IMR-90 (cell line): ENCODE measurements around the gene FRY. TPM values are rescaled to one million over a fixed set of nuclear protein-coding genes. Genes with fewer than 3 reads are reported as not detected.

Experiments used
- ATAC-seq: fragments of 200-7000 bp; cut with Tn5 transposase; 2 replicates; pipeline ENCODE4 v1.9.1; 2020; ENCODE audit warnings: low read depth, mild to moderate bottlenecking, moderate library complexity
- BruUV-seq: library from RNA; stranded (reverse); fragments of 400-500 nt; replicated peaks from 2 replicates; lab custom pipeline; 2021; lab: Mats Ljungman, UMichigan
- CTCF ChIA-PET: fragments of 300-600 bp; formaldehyde crosslinking; extraction: SDS; loops from one replicate; lab custom pipeline; 2021; ENCODE audit warnings: antibody characterized with exemption; lab: Yijun Ruan, JAX
- POLR2A ChIA-PET: fragments of 300-600 bp; sonication (Branson Sonifier 250); formaldehyde crosslinking; loops from one replicate; lab custom pipeline; 2022; ENCODE audit warnings: antibody characterized with exemption; ENCODE audit not compliant: unreplicated experiment; lab: Charles Lee
- DNase-seq: peaks from one replicate; pipeline ENCODE4 v3.0.0; 2013
- H2AFZ ChIP-seq: replicated peaks from 2 replicates; pipeline ENCODE3; 2013; ENCODE audit warnings: low read length, mild to moderate bottlenecking; ENCODE audit not compliant: poor library complexity
- H2AK5ac ChIP-seq: 2 replicates; pipeline ENCODE4 v1.6.1; 2013; ENCODE audit warnings: low read depth, low read length, inconsistent platforms
- H2AK9ac ChIP-seq: replicated peaks from 2 replicates; pipeline ENCODE3; 2013; ENCODE audit warnings: mild to moderate bottlenecking, low read depth, low read length, moderate library complexity; ENCODE audit not compliant: poor library complexity
- H2BK120ac ChIP-seq: 2 replicates; pipeline ENCODE4 v1.6.1; 2013; ENCODE audit warnings: low read depth, low read length, inconsistent platforms
- H2BK15ac ChIP-seq: 3 replicates; pipeline ENCODE4 v1.6.1; 2013; ENCODE audit warnings: low read depth, low read length, inconsistent platforms
- H2BK20ac ChIP-seq: 2 replicates; pipeline ENCODE4 v1.6.1; 2013; ENCODE audit warnings: low read depth, mild to moderate bottlenecking, inconsistent platforms, low read length, moderate library complexity
- H2BK5ac ChIP-seq: 2 replicates; pipeline ENCODE4 v1.6.1; 2013; ENCODE audit warnings: mild to moderate bottlenecking, low read depth, low read length, inconsistent platforms; ENCODE audit not compliant: poor library complexity, severe bottlenecking
- H3K14ac ChIP-seq: replicated peaks from 2 replicates; pipeline ENCODE4 v1.6.1; 2013; ENCODE audit warnings: low read depth, low read length, inconsistent platforms
- H3K18ac ChIP-seq: 2 replicates; pipeline ENCODE4 v1.6.1; 2013; ENCODE audit warnings: low read depth, low read length, control low read depth
- H3K23ac ChIP-seq: 2 replicates; pipeline ENCODE4 v1.6.1; 2013; ENCODE audit warnings: low read depth, low read length, inconsistent platforms
- H3K27ac ChIP-seq: 2 replicates; pipeline ENCODE4 v1.5.1; 2013; ENCODE audit warnings: mild to moderate bottlenecking, control low read depth, low read length; ENCODE audit not compliant: insufficient read depth
- H3K27me3 ChIP-seq: 2 replicates; pipeline ENCODE4 v1.6.1; 2013; ENCODE audit warnings: low read length; ENCODE audit not compliant: control insufficient read depth, insufficient read depth
- H3K36me3 ChIP-seq: 2 replicates; pipeline ENCODE4 v1.6.1; 2013; ENCODE audit warnings: low read length, mixed read lengths; ENCODE audit not compliant: control insufficient read depth, insufficient read depth
- H3K4ac ChIP-seq: 2 replicates; pipeline ENCODE4 v1.6.1; 2013; ENCODE audit warnings: low read depth, low read length, inconsistent platforms
- H3K4me1 ChIP-seq: 2 replicates; pipeline ENCODE4 v1.6.1; 2013; ENCODE audit warnings: low read length, mixed read lengths; ENCODE audit not compliant: control insufficient read depth, insufficient read depth
- H3K4me2 ChIP-seq: 2 replicates; pipeline ENCODE4 v1.6.1; 2013; ENCODE audit warnings: low read depth, mild to moderate bottlenecking, control low read depth, low read length, moderate library complexity
- H3K4me3 ChIP-seq: 2 replicates; pipeline ENCODE4 v1.5.1; 2013; ENCODE audit warnings: low read depth, mild to moderate bottlenecking, control low read depth, low read length, moderate library complexity; ENCODE audit not compliant: insufficient read depth
- H3K56ac ChIP-seq: 2 replicates; pipeline ENCODE4 v1.6.1; 2013; ENCODE audit warnings: low read length, inconsistent platforms; ENCODE audit not compliant: insufficient read depth; ENCODE audit errors: extremely low read depth
- H3K79me1 ChIP-seq, 2 experiments: 2 replicates each; pipeline ENCODE4 v1.6.1; 2013; ENCODE audit warnings: low read length in 2 of 2, inconsistent platforms in 1 of 2, low read depth in 1 of 2
- H3K9ac ChIP-seq: 2 replicates; pipeline ENCODE4 v1.6.1; 2013; ENCODE audit warnings: low read depth, low read length, control low read depth
- H3K9me1 ChIP-seq: 2 replicates; pipeline ENCODE4 v1.6.1; 2013; ENCODE audit warnings: low read length, inconsistent platforms; ENCODE audit not compliant: insufficient read depth
- H3K9me3 ChIP-seq: 2 replicates; pipeline ENCODE4 v1.6.1; 2013; ENCODE audit warnings: low read length; ENCODE audit not compliant: control insufficient read depth, insufficient read depth
- H4K20me1 ChIP-seq: 2 replicates; pipeline ENCODE4 v1.6.1; 2013; ENCODE audit warnings: low read length, inconsistent platforms; ENCODE audit not compliant: insufficient read depth
- H4K5ac ChIP-seq: 2 replicates; pipeline ENCODE4 v1.6.1; 2013; ENCODE audit warnings: mild to moderate bottlenecking, low read depth, low read length, control low read depth
- H4K8ac ChIP-seq, 2 experiments: 2 replicates each; pipeline ENCODE4 v1.6.1; 2013; ENCODE audit warnings: low read depth in 2 of 2, low read length in 2 of 2, control low read depth in 1 of 2, inconsistent platforms in 1 of 2
- H4K91ac ChIP-seq: 2 replicates; pipeline ENCODE4 v1.6.1; 2013; ENCODE audit warnings: low read depth, low read length, inconsistent platforms; ENCODE audit not compliant: insufficient read depth
- CEBPB ChIP-seq: IDR thresholded peaks from 2 replicates; pipeline ENCODE4 v1.6.1; 2012; ENCODE audit warnings: low read depth, low read length, improper control_type of control experiment
- MAZ ChIP-seq: IDR thresholded peaks from 2 replicates; pipeline ENCODE4 v1.6.1; 2012; ENCODE audit warnings: low read depth, mild to moderate bottlenecking, low read length, improper control_type of control experiment, moderate library complexity, borderline replicate concordance
- MXI1 ChIP-seq: IDR thresholded peaks from 2 replicates; pipeline ENCODE4 v1.6.1; 2012; ENCODE audit warnings: low read depth, mild to moderate bottlenecking, low read length, moderate library complexity, borderline replicate concordance
- NFE2L2 ChIP-seq: fragments of 150-350 bp; IDR thresholded peaks from 2 replicates; pipeline ENCODE4 v1.6.1; 2016; ENCODE audit warnings: low read depth, mild to moderate bottlenecking, low read length
- POLR2A ChIP-seq: IDR thresholded peaks from 2 replicates; pipeline ENCODE4 v1.6.1; 2012; ENCODE audit warnings: mild to moderate bottlenecking, low read depth, low read length
- RAD21 ChIP-seq: IDR thresholded peaks from 2 replicates; pipeline ENCODE4 v1.6.1; 2012; ENCODE audit warnings: low read length, improper control_type of control experiment
- SMC3 ChIP-seq: fragments of 150-350 bp; IDR thresholded peaks from 2 replicates; pipeline ENCODE4 v1.6.1; 2016; ENCODE audit warnings: low read depth, mild to moderate bottlenecking, antibody characterized with exemption, low read length, moderate library complexity
- USF2 ChIP-seq: fragments of 150-350 bp; IDR thresholded peaks from 2 replicates; pipeline ENCODE4 v1.6.1; 2017; ENCODE audit warnings: mild to moderate bottlenecking, antibody characterized with exemption, low read length, low read depth
- dilution Hi-C: fragments of 300-500 bp; cut with HindIII; formaldehyde crosslinking; loops from one replicate; pipeline ENCODE4 v1.14.3; 2018; ENCODE audit warnings: low sequenced_read_pairs; ENCODE audit not compliant: unreplicated experiment
- in situ Hi-C: fragments of 300-500 bp; cut with MboI; formaldehyde crosslinking; loops from 3 replicates; pipeline ENCODE4 v1.14.3; 2019; ENCODE audit warnings: low sequenced_read_pairs, inconsistent platforms, mixed read lengths
- intact Hi-C: fragments of 100-400 bp; cut with micrococcal nuclease; formaldehyde crosslinking; loops from 2 replicates; pipeline ENCODE4 v1.10.0; 2022
- polyA plus RNA-seq, 3 experiments: library from polyadenylated mRNA; depleted of rRNA; stranded (reverse); fragments of >200 nt; gene quantifications; 2 replicates each; pipeline ENCODE4 v1.2.3, GENCODE V29; 2012; ENCODE audit warnings: low replicate concordance in 1 of 3
- total RNA-seq: library from RNA; depleted of rRNA; stranded (reverse); fragments of >200 nt; gene quantifications from 2 replicates; pipeline ENCODE4 v1.2.3, GENCODE V29; 2012

FRY gene
- total and polyA plus RNA-seq, 2 of the 4 experiments (the other 2 are of a cell fraction) = 3.0 to 4.8 TPM

- BruUV-seq = no TSS peak
- H3K23ac ChIP-seq = no peak overlapping the region
- no peak for ATAC-seq
- H3K56ac ChIP-seq = no peak overlapping the region
- intact Hi-C loops = no loop called here
- H3K14ac ChIP-seq = no peak overlapping the region
- H2BK120ac ChIP-seq = no peak overlapping the region
- no peak overlapping the region for H4K91ac ChIP-seq
- H2BK15ac ChIP-seq = no peak overlapping the region
- H3K36me3 ChIP-seq = no peaks in the 10 kb centered on the region
- no peak overlapping the region for H2BK20ac ChIP-seq
- in situ Hi-C loops = no loop called here
- H3K4me2 ChIP-seq = no peak overlapping the region
- no peaks in the 10 kb centered on the region for H3K27me3 ChIP-seq
- no peak overlapping the region; the same call in 1 of the 2 replicates for H4K5ac ChIP-seq
- peaks cover 2% of the 10 kb centered on the region; the same call in 1 of the 2 replicates for H3K9me1 ChIP-seq
- POLR2A ChIA-PET = no interaction called here
- H3K79me1 ChIP-seq = peaks cover 0 to 9% of the 10 kb centered on the region in 2 experiments; a peak in 2 of 4 replicates
- H4K20me1 ChIP-seq = no peaks in the 10 kb centered on the region
- no peak overlapping the region for H2AK5ac ChIP-seq
- no peak overlapping the region for H2AFZ ChIP-seq
- H3K4me1 ChIP-seq = peaks cover 15% of the 10 kb centered on the region
- CTCF ChIA-PET = no interaction called here
- no peak overlapping the region for H4K8ac ChIP-seq
- no peak overlapping the region for H3K4me3 ChIP-seq
- no peak overlapping the region for H3K9ac ChIP-seq
- dilution Hi-C loops = no loop called here
- no peak for DNase-seq
- no peaks in the 10 kb centered on the region for H3K9me3 ChIP-seq
- no peak overlapping the region for H3K4ac ChIP-seq
- H3K18ac ChIP-seq = no peak overlapping the region
- H3K27ac ChIP-seq = no peak overlapping the region
- no peak overlapping the region for H2AK9ac ChIP-seq
- no peak for TF ChIP-seq POLR2A
- no peak for TF ChIP-seq CEBPB
- TF ChIP-seq MAZ = no peak
- TF ChIP-seq RAD21 = no peak
- TF ChIP-seq SMC3 = no peak
- no peak for TF ChIP-seq USF2
- no peak for TF ChIP-seq NFE2L2
- no peak for TF ChIP-seq MXI1
- H2BK5ac ChIP-seq = no peak overlapping the region
Observed at GRCh38 chr13:32042551-32042950, 11.0 kb downstream of the FRY start.
